Spleen (tissue), 7 donors: ENCODE measurements around the gene NRXN2.

Source experiments
- CTCF ChIP-seq, 11 experiments: fragments of 200-600 bp in 7 of 11; fragments of 450-650 bp in 4 of 11; sonication (generic) in 4 of 11; IDR thresholded peaks in 8 of 11; conservative IDR thresholded peaks in 3 of 11; 1 replicate in 7 of 11; 2 replicates in 4 of 11; pipeline versions ENCODE4 v1.4.0 to v1.8.0; 2016 to 2021; ENCODE audit warnings: antibody characterized with exemption in 11 of 11, inconsistent platforms in 4 of 11, mild to moderate bottlenecking in 1 of 11
- POLR2A ChIP-seq, 3 donors: fragments of 450-650 bp; IDR thresholded peaks; one replicate each; pipeline ENCODE4 v1.5.1; 2017; ENCODE audit warnings: antibody characterized with exemption in 3 of 3, mild to moderate bottlenecking in 1 of 3
- POLR2AphosphoS5 ChIP-seq, 3 donors: sonication (generic); formaldehyde crosslinking; IDR thresholded peaks; one replicate each; pipeline ENCODE4 v1.5.1; 2017; ENCODE audit warnings: antibody characterized with exemption in 3 of 3
- donor health status: DM: no; HTN: no; CAD: no; lungs with moderate emphysema.
- donor health status: DM: no; HTN: no; CAD: no.
- donor health status: DM: no; HTN: no; CAD: no.

- TF ChIP-seq CTCF (IDR thresholded peaks at IDR 0.05 in 8 of 11, conservative IDR thresholded peaks at IDR 0.05 in 3 of 11), result no peak
- no peak for TF ChIP-seq POLR2A (IDR thresholded peaks at IDR 0.05)
- no peak for TF ChIP-seq POLR2AphosphoS5 (IDR thresholded peaks at IDR 0.05)
Measured at GRCh38 chr11:64655941-64656601, 66.9 kb downstream of the NRXN2 start.
